ENCODE measurements around the gene UBTD2. TPM values are rescaled to one million over a fixed set of nuclear protein-coding genes. Genes with fewer than 3 reads are reported as not detected.

UBTD2 gene
- total RNA-seq, 1 experiment from 2014 or later = 42.6 TPM

GRCh38 chr5:172245046-172245445 is 38.5 kb downstream of the UBTD2 start:
- Histone ChIP-seq H2AK5ac (ENCODE audit: insufficient read length, low read length) (no peak overlapping the region), H4K8ac (replicated peaks; ENCODE audit: insufficient read length, low read depth, low read length) (no peak overlapping the region), H3K23ac (ENCODE audit: insufficient read length, low read depth, low read length) (no peak overlapping the region), H3K4me2 (ENCODE audit: insufficient read depth, insufficient read length, low read length) (no peak overlapping the region), H3K23me2 (ENCODE audit: insufficient read length, low read depth, low read length, poor library complexity, severe bottlenecking) (no peaks in the 10 kb centered on the region), H3K79me2 (ENCODE audit: insufficient read depth, low read length) (peaks cover 4% of the 10 kb centered on the region; the same call in 1 of the 2 replicates), H2AFZ (ENCODE audit: low read length) (no peak overlapping the region), H3K9ac (ENCODE audit: extremely low read depth, insufficient read length, low read length) (no peak overlapping the region), H2BK120ac (ENCODE audit: low read depth, low read length, poor library complexity, severe bottlenecking) (no peak overlapping the region), H3K79me1 (ENCODE audit: insufficient read depth, low read depth, low read length, poor library complexity, severe bottlenecking) (peaks cover 3% of the 10 kb centered on the region), H4K20me1 (ENCODE audit: control insufficient read depth, insufficient read depth, insufficient read length) (peaks cover 3% of the 10 kb centered on the region), H2BK20ac (ENCODE audit: low read depth, low read length, poor library complexity, severe bottlenecking) (no peak overlapping the region), H2BK12ac (ENCODE audit: insufficient read length, low read depth, low read length) (no peak overlapping the region), H3K4ac (ENCODE audit: low read depth, low read length) (no peak overlapping the region), H3K27ac (ENCODE audit: insufficient read length, low read depth, low read length) (no peak overlapping the region), H4K5ac (ENCODE audit: insufficient read length, low read depth, low read length) (no peak overlapping the region), H3K18ac (ENCODE audit: insufficient read length, low read depth, low read length) (no peak overlapping the region), H3K56ac (ENCODE audit: insufficient read length, low read depth, low read length) (no peak overlapping the region), H3K4me1 (ENCODE audit: insufficient read depth, low read length) (no peaks in the 10 kb centered on the region; the same call in 1 of the 2 replicates), H4K91ac (ENCODE audit: insufficient read length, low read depth, low read length) (no peak overlapping the region), H2BK5ac (ENCODE audit: insufficient read length, low read length) (no peak overlapping the region), H3T11ph (ENCODE audit: low read length) (no peak overlapping the region), H2BK15ac (ENCODE audit: low read depth, low read length) (no peak overlapping the region), H3K27me3 (ENCODE audit: insufficient read depth, low read length) (no peaks in the 10 kb centered on the region), H3K9me3 (ENCODE audit: control insufficient read depth, low read depth, low read length) (no peaks in the 10 kb centered on the region), H3K14ac (ENCODE audit: insufficient read depth, low read length) (no peak overlapping the region)
- no peak overlapping the region for H3K4me3 Mint-ChIP-seq
- H3K4me1 Mint-ChIP-seq = peaks cover 4 to 11% of the 10 kb centered on the region in 2 experiments; a peak in 3 of 4 replicates
- peak overlapping the region in 1 of 3 experiments; percentile 22; a peak in 1 of 7 replicates for H3K27ac Mint-ChIP-seq
- H3K9me3 Mint-ChIP-seq = no peaks in the 10 kb centered on the region
- WGBS (ENCODE audit: extremely low coverage, insufficient read length, low lambda C conversion rate) = no CpG with 5 or more reads among the region's 2 CpGs
- H3K27me3 Mint-ChIP-seq (ENCODE audit: low read depth) = no peaks in the 10 kb centered on the region
- TF ChIP-seq CTCF (conservative IDR thresholded peaks at IDR 0.05) = no peak
- H3K36me3 Mint-ChIP-seq (ENCODE audit: insufficient read depth in 1 of 3, low read depth in 3 of 3) = peaks cover 4 to 17% (median 5%) of the 10 kb centered on the region in 3 experiments; a peak in 6 of 7 replicates
- DNase-seq = no peak
